SJCRH30 (cell line): Measurements from ENCODE around the gene PNMA8C. TPM values are rescaled to one million over a fixed set of nuclear protein-coding genes. Genes with fewer than 3 reads are reported as not detected.
"Not testable (repeated sequence)": the region's sequence is repeated elsewhere in the genome, so short reads cannot be mapped to it uniquely, and the experiment has no call there.

ENCODE experiments used
- DNase-seq, 2 experiments: peaks; one replicate each; pipeline ENCODE4 v3.0.0-alpha.2; 2015 to 2020
- H3K27ac ChIP-seq: fragments of 250-450 bp; sonication (Bioruptor Pico); 2 replicates; pipeline ENCODE4 v1.5.1; 2020; ENCODE audit warnings: mild to moderate bottlenecking, moderate library complexity
- H3K27me3 ChIP-seq: fragments of 250-450 bp; sonication (Bioruptor Pico); 2 replicates; pipeline ENCODE4 v1.5.1; 2020; ENCODE audit warnings: mild to moderate bottlenecking, moderate library complexity
- H3K36me3 ChIP-seq: fragments of 250-450 bp; sonication (Bioruptor Pico); 2 replicates; pipeline ENCODE4 v1.5.1; 2020; ENCODE audit warnings: mild to moderate bottlenecking, moderate library complexity
- H3K4me1 ChIP-seq: fragments of 250-450 bp; sonication (Bioruptor Pico); 2 replicates; pipeline ENCODE4 v1.5.1; 2020; ENCODE audit warnings: mild to moderate bottlenecking, moderate library complexity
- H3K4me3 ChIP-seq: fragments of 250-450 bp; sonication (Bioruptor Pico); 2 replicates; pipeline ENCODE4 v1.5.1; 2020; ENCODE audit warnings: mild to moderate bottlenecking, moderate library complexity
- H3K9me3 ChIP-seq: fragments of 250-450 bp; sonication (Bioruptor Pico); replicated peaks from 2 replicates; pipeline ENCODE4 v1.5.1; 2020; ENCODE audit warnings: mild to moderate bottlenecking, moderate library complexity
- total RNA-seq: library from RNA; depleted of rRNA; stranded (reverse); fragments of >200 nt; shearing (Covaris generic); gene quantifications from 2 replicates; pipeline ENCODE4 v1.2.3, GENCODE V29; 2014; rRNA removed

Gene PNMA8C
- total RNA-seq, 1 experiment from 2014 or later, result 0.02 TPM

DNA sequence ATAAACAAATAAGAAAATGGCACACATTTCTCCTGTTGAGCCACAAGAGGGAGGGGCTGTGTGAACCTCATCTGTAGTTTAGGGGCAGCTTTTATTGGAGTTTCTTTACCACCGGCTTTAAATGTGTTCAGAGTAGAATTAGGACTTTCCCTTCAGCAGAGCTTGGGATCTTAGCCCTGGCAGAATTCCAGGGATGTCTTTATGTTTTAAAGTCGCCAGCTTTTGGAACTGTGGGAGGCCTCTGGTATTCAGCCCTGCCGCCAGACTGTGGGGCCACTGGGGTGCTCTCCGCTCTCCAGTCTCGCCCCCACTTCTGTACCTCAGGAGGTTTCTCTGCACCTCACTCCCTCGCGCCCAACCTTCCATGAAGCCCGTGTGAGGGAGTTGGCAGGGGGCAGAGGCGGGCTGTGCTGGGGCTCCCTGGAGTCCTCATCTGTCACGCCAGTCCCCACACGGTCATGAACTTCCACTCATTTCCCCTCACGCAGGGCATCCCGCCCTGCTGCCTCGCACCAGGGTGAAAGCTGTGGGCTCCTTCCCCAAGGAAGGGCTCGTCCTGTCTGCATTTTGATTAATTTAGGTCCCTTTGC lies 46.9 kb downstream of the PNMA8C start:
- Histone ChIP-seq H3K27me3 (no peaks in the 10 kb centered on the region), H3K36me3 (peaks cover 77% of the 10 kb centered on the region), H3K27ac (no peak overlapping the region), H3K4me3 (no peak overlapping the region), H3K4me1 (no peaks in the 10 kb centered on the region), H3K9me3 (no peaks in the 10 kb centered on the region)
- DNase-seq, result no peak

DNA sequence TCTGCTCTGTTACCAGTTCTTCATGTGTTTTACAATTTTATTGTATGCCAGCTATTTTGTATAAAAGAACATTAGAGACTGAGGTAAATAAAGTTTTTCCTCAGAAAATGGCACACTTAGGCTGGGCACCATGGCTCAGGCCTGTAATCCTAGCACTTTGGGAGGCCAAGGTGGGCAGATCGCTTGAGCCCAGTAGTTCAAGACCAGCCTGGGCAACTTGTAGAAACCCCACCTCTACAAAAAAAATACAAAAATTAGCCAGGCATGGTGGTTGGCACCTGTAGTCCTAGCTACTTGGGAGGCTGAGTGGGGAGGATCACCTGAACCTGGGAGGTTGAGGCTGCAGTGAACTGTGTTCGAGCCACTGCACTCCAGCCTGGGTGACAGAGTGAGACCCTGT lies 47.4 kb downstream of the PNMA8C start:
- no peak for DNase-seq
- Histone ChIP-seq H3K9me3 (no peaks in the 10 kb centered on the region), H3K36me3 (peaks cover 78% of the 10 kb centered on the region), H3K4me3 (no peak overlapping the region), H3K27ac (no peak overlapping the region), H3K27me3 (no peaks in the 10 kb centered on the region), H3K4me1 (no peaks in the 10 kb centered on the region)

DNA sequence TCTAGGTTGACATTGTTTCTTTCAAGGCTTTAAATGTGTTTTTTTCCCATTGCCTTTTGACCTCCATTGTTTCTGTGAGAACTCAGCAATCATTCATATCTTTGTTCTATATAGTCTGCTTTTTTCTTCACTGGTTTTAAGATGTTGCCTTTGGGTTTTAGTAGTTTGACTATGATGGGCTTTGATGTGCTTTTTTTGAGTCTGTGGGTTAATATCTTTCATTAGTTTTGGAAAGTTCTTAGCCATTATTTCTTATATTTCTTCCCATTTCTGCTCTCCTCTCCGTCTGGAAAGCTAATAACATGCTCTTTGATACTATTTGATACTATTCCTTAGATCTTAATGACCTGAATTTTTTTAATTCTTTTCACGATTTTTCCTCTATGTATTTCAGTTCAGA lies 48.0 kb downstream of the PNMA8C start:
- Histone ChIP-seq H3K27ac (no peak overlapping the region), H3K4me3 (no peak overlapping the region), H3K4me1 (no peaks in the 10 kb centered on the region), H3K9me3 (no peaks in the 10 kb centered on the region), H3K27me3 (no peaks in the 10 kb centered on the region), H3K36me3 (peaks cover 81% of the 10 kb centered on the region)
- DNase-seq, result no peak

DNA sequence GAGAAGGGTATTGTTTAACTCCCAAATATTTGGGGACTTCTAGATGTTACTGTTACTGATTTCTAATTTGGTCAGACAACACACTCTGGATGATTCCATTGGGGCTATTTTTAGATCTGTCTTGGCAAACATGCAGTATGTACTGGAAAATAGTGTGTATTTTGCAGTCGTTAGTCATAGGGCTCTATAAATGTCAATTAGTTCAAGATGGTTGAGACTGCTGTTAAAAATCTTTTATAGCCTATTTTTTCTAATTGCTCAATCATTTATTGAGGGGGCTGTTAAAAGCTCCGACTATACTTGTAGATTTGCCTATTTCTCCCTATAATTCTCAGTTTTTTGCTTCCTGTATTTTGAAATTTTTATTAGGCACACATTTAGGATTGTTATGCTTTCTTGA lies 50.5 kb downstream of the PNMA8C start:
- H3K36me3 ChIP-seq, result peaks cover 66% of the 10 kb centered on the region
- H3K4me1 ChIP-seq, result no peaks in the 10 kb centered on the region
- H3K9me3 ChIP-seq, result no peaks in the 10 kb centered on the region
- H3K27me3 ChIP-seq, result no peaks in the 10 kb centered on the region
- DNase-seq, result no peak
- H3K27ac ChIP-seq, result no peak overlapping the region
- H3K4me3 ChIP-seq, result no peak overlapping the region

DNA sequence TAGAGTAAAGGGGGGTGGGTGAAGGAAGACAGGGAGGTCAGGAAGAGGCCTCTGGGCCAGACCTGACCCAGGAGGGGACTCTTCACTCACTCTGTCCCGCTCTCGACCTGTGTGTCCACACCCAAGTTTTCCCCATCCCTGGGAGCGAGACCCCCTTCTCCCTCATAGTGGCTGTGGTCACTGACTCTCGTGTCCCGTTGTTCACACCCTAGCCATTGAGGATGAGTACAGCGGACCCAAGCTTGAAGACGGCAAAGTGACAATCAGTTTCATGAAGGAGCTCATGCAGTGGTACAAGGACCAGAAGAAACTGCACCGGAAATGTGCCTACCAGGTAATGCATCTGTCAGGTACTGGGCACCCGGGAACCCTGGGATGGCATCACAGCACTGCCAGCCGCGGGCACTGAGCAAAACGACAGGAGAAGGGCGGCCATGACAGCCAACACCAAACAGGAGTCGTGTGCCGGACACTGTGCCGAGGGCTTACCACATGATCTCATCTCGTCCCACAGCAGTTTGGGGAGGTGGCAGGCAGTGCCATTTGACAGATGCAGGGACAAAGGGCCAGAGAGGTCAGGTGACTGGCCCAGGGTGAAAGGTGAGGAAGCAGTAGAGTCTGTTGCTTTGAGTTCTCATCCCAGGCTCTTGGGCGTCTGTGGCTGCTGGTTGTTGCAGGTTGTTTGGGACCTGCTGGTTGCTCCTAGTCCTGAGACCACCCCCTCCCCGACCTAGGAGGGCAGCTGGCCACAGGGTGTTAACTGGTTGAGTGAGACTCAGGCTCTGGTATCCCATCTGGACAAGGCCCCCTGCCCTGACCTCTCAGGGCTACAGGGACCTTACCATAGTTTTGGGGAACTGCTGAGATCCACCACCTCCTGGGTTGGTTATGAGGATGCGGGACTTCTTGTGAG lies 52.2 kb downstream of the PNMA8C start:
- peaks cover 54% of the 10 kb centered on the region for H3K36me3 ChIP-seq
- DNase-seq, result no peak
- no peak overlapping the region for H3K27ac ChIP-seq

DNA sequence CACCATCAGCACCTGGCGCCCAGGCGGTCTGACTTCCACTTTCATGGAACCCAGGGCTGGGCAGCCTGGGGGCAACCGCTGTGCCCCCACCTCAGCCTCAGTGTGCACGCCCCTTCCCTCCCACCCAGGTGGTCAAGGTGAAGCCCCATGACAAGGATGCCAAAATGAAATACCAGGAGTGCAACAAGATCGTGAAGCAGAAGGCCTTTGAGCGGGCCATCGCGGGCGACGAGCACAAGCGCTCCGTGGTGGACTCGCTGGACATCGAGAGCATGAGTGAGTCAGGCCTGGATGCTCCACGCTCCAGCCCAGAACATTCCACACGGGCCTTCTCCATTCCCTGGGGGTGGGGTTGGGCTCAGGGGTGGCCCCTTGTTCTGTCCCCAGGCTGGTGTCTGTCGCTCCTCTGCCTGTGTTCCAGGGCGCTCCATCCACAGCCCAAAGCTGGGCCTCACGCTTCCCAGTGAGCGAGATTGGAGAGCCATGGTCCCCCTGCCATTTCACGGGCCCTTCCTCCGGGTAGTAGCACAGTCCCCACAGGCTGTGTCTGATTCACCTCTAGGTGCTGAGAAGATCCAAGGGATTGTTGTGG lies 53.2 kb downstream of the PNMA8C start:
- not testable (repeated sequence) for H3K4me3 ChIP-seq, DNase-seq, H3K9me3 ChIP-seq, H3K27ac ChIP-seq, H3K4me1 ChIP-seq, H3K27me3 ChIP-seq
- peaks cover 44% of the 10 kb centered on the region for H3K36me3 ChIP-seq

More for the DNA sequence above, 52.2 kb downstream of the PNMA8C start:
- Histone ChIP-seq H3K9me3 (no peaks in the 10 kb centered on the region), H3K27me3 (no peaks in the 10 kb centered on the region), H3K4me3 (no peak overlapping the region), H3K4me1 (no peaks in the 10 kb centered on the region)

Other genes starting within 250 kb of the PNMA8C start
- not detected in 2 replicates for gene IGFL1, start 199.2 kb downstream of the PNMA8C start, total RNA-seq
- 2.0 and 4.8 TPM in 2 replicates for gene HIF3A, start 131.9 kb downstream of the PNMA8C start, total RNA-seq
- 97.7 and 98.1 TPM in 2 replicates for gene PPP5C, start 81.8 kb downstream of the PNMA8C start, total RNA-seq
- 39.7 and 41.8 TPM in 2 replicates for gene CCDC8, start 15.4 kb downstream of the PNMA8C start, total RNA-seq
- gene PNMA8A, start 42.6 kb upstream of the PNMA8C start, total RNA-seq, result 40.1 and 41.8 TPM in 2 replicates
- 0.04 TPM in 1 of 2 replicates, not detected in the other for gene PNMA8B, start 66.9 kb upstream of the PNMA8C start, total RNA-seq
- gene CALM3, start 172.4 kb upstream of the PNMA8C start, total RNA-seq, result 239 and 247 TPM in 2 replicates
- gene PTGIR, start 196.2 kb upstream of the PNMA8C start, total RNA-seq, result not detected in 2 replicates
- gene GNG8, start 207.3 kb upstream of the PNMA8C start, total RNA-seq, result not detected in 2 replicates
- 2.6 and 2.7 TPM in 2 replicates for gene DACT3, start 232.2 kb upstream of the PNMA8C start, total RNA-seq